ENCODE results near the gene SUN2.

SUN2 gene

DNA sequence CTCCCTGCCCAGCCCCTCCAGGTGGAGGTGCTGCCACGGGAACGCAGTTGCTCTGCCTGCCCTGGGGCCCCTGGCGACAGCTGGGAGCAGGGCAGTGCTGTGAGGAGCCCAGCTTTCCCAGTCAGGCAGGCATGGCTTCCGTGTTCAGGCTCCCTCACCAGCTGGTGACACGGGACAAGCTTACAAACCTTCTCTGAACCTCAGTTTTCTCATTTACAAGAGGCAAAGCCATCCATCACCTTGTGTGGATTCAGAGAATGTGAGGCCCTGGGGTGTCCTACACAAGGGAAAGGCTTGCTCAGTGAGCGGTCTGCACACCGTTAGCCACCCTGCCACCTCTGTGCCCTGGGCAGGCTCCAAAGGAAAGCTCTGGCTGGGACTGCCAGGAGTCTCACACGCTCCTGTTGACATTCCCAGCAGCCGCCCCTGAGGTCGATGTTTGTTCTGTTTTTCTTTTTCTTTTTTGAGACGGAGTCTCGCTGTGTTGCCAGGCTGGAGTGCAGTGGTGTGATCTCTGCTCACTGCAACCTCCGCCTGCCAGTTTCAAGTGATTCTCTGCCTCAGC is 23.5 kb downstream of the SUN2 start:
- no peak for DNase-seq (ENCODE audit: extremely low read depth, low read depth)
- no peak for TF ChIP-seq CTCF (IDR thresholded peaks at IDR 0.05; ENCODE audit: low read depth, low read length, missing control alignments)
- H3K4me3 ChIP-seq (replicated peaks; ENCODE audit: low read depth, low read length), result no peak overlapping the region

GRCh38 chr22:38731703-38732161 is 24.1 kb downstream of the SUN2 start:
- no peak for TF ChIP-seq CTCF (IDR thresholded peaks at IDR 0.05; ENCODE audit: low read depth, low read length, missing control alignments)
- DNase-seq (ENCODE audit: extremely low read depth, low read depth), result no peak
- no peak overlapping the region for H3K4me3 ChIP-seq (replicated peaks; ENCODE audit: low read depth, low read length)

DNA sequence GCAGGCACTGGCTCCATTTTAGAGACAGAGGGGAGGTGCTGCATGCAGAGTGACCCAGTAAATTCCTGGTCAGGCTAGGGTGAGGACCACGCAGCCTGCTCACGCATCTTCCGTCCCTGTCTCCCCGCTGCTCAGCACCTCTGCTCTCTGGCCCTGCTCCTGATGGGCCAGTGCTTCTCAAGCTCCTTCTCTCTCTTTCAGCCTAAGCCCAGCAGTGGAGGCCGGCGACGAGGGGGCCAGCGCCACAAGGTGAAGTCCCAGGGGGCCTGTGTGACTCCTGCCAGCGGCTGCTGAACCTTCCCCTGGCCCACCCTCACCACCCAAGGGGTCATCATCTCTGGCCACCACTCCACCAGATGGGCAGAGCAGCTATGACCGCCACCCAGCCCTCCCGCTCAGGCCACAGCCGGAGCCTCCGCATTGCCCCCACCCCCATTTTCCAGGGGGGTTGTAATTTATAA is 25.4 kb downstream of the SUN2 start:
- no peak for TF ChIP-seq CTCF (IDR thresholded peaks at IDR 0.05; ENCODE audit: low read depth, low read length, missing control alignments)
- no peak for DNase-seq (ENCODE audit: extremely low read depth, low read depth)

DNA sequence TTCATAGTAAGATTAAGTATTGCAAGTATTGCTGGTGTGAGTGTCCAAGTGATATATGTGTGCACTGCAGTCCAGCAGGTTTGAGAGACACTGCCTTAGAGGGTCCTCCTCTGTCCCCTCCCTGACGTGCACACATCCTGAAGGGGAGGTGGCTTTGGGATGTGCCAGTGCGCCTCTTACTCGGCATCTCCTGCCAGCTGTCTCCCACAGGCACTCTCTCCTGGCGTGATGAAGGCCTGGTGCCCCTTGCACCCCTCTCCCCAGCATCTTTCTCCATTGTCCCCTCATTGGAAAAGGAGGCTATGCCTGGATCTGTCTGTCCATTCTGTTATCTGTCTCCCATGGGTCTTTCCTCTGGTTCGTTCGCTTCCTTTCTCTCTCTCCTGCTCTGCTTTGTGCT is 25.9 kb downstream of the SUN2 start:
- no peak overlapping the region for H3K4me3 ChIP-seq (replicated peaks; ENCODE audit: low read depth, low read length)
- no peak for TF ChIP-seq CTCF (IDR thresholded peaks at IDR 0.05; ENCODE audit: low read depth, low read length, missing control alignments)
- DNase-seq (ENCODE audit: extremely low read depth, low read depth), result no peak

More for the DNA sequence above, 25.4 kb downstream of the SUN2 start:
- no peak overlapping the region for H3K4me3 ChIP-seq (replicated peaks; ENCODE audit: low read depth, low read length)

DNA sequence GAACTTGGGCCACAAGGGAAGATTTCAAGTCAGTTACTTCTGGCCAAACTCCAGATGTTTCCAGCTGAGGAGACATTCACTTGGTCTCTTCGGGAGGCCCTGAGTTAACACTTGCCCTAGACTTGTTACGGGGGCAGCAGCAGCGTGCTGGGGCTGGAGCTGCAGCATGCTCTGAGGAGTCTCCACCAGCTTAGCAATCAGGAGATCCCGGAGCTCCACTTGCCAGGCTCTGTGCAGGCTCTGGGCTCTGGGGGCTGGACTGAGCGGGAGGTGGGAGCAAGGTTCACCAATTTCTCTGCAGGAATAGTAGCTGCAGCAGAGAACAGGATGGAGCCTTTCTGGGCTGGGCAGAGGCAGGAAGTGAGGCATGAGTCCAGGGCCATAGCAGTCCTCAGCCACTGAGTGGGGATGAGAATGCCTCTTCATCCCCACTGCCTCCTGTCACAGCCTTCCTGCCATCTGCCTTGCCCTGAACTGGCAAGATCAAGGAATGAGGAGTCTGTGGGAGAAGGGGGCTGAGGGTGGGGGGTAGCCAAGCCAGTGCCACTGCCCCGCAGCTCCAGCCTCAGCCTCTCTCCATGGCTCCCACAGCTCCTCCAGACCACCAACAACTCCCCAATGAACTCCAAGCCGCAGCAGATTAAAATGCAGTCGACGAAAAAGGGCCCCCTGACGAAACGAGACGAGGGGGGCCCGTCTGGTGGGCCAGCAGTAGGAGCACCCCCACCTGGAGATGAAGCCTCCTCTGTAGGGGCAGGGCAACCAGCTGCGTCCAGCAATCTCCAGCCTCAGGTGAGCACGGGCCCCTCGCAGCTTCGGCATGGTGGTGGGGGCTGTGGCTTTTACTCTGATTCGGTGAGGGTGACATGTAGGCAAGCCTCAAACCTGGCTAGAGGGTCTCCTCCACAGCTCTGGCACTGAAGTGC is 26.7 kb downstream of the SUN2 start:
- no peak overlapping the region for H3K4me3 ChIP-seq (replicated peaks; ENCODE audit: low read depth, low read length)
- TF ChIP-seq CTCF (IDR thresholded peaks at IDR 0.05; ENCODE audit: low read depth, low read length, missing control alignments), result no peak
- no peak for DNase-seq (ENCODE audit: extremely low read depth, low read depth)

DNA sequence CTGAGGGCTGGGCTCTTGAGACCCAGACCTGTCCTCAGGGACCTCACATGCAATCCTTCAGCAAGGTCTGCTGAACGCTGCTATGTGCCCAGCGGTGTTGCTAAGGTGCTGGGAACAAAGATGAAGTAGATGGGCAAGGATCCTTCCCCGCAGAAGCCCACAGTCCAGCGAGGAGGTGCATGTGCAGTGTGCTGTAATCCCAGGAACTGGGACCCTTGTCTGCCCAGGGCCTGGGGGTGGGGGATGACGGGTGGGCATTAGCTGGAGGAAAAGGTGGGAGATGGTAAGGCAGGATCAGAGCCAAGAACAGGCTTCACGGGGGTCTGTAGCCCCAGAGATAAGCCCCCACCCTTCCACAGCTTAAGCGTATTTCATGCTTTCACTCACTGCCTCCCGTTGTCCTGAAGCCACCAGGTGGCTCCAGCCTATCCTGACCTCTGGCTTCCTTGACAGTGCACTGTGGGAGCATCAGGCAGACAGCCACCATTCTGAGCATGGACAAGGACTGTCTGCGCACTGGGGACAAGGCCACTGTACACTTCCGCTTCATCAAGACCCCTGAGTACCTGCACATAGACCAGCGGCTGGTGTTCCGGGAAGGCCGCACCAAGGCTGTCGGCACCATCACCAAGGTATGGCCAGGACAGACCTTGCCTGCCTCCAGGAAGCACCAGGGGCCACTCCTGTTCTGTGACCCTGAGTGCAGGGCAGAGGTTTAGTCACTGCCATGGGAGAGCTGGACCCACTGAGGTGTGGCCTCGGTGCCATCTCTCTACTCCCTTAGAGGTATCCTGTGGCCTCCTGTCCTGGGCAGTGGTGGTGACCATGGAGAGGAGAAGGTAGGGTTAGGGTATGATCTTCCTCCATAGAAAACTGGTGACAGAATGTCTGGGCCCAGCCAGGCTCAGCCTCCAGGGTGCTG is 28.0 kb downstream of the SUN2 start:
- no peak overlapping the region for H3K4me3 ChIP-seq (replicated peaks; ENCODE audit: low read depth, low read length)
- DNase-seq (ENCODE audit: extremely low read depth, low read depth), result no peak
- no peak for TF ChIP-seq CTCF (IDR thresholded peaks at IDR 0.05; ENCODE audit: low read depth, low read length, missing control alignments)

Measured in HFF-Myc (cell line).